ENCODE measurements around the gene UPK3A. TPM values are rescaled to one million over a fixed set of nuclear protein-coding genes. Genes with fewer than 3 reads are reported as not detected.

Gene UPK3A
- total RNA-seq, 1 experiment from 2014 or later: not detected

DNA sequence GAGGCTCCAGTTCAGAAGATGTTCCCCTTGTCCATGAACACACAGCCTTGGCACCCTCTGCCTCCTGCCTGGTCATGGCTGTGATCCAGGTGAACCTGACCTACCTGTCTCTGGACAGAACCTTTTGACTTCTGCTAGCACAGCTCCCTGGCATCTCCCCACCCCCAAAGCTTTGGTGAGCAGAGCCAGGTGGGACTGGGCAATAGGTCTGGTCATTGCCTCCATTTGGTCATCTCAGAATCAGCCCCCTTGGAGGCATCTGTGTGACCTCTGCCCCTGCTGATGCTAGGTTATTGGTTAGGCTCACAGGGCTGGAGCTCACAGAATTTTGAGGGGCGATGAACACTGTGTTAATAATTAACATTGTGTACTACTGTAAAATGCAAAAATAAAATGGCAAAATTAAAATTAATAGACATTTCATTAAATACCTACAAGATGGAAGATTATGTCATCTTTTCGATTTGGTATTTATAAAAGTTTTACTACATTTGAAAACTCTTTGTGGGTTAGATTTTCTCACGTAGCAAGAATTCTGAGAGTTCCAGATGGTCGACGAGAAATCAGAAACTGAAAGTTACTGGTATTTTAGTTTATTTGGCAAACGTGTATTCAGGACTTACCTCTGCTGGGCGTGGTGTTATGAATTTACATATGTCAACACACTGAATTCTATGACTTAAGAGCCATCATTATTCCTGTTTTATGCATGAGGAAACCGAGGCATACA, 35.8 kb upstream of the UPK3A start:
- TF ChIP-seq, protein P1, sequence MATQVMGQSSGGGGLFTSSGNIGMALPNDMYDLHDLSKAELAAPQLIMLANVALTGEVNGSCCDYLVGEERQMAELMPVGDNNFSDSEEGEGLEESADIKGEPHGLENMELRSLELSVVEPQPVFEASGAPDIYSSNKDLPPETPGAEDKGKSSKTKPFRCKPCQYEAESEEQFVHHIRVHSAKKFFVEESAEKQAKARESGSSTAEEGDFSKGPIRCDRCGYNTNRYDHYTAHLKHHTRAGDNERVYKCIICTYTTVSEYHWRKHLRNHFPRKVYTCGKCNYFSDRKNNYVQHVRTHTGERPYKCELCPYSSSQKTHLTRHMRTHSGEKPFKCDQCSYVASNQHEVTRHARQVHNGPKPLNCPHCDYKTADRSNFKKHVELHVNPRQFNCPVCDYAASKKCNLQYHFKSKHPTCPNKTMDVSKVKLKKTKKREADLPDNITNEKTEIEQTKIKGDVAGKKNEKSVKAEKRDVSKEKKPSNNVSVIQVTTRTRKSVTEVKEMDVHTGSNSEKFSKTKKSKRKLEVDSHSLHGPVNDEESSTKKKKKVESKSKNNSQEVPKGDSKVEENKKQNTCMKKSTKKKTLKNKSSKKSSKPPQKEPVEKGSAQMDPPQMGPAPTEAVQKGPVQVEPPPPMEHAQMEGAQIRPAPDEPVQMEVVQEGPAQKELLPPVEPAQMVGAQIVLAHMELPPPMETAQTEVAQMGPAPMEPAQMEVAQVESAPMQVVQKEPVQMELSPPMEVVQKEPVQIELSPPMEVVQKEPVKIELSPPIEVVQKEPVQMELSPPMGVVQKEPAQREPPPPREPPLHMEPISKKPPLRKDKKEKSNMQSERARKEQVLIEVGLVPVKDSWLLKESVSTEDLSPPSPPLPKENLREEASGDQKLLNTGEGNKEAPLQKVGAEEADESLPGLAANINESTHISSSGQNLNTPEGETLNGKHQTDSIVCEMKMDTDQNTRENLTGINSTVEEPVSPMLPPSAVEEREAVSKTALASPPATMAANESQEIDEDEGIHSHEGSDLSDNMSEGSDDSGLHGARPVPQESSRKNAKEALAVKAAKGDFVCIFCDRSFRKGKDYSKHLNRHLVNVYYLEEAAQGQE (IDR thresholded peaks at IDR 0.05; ENCODE audit: insufficient read depth in 1 of 2, low read depth in 2 of 2, low read length in 1 of 2): no peak
- no peaks in the 10 kb centered on the region for H3K27me3 ChIP-seq (ENCODE audit: control insufficient read depth, insufficient read depth, low read length)

DNA sequence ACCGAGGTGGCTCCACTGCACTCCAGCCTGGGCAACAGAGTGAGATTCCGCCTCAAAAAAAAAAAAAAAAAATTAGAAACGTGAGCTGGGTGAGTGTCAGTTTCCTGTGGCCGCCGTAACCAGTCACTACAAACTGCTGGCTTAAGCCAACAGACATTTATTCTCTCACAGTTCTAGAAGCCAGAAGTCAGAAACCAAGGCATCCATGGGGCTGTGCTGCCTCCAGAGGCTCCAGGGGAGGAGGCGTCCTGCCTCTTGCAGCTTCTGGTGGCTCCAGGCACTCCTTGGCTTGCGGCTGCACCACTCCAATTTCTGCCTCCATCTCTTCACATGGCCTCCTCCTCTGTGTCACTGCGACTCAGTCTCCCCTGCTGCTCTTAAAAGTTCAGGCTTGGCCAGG, 32.9 kb upstream of the UPK3A start:
- DNase-seq (ENCODE audit: low read depth, low spot score) (no peak), ATAC-seq (peak; percentile 60; the same call in 1 of the 2 replicates)
- TF ChIP-seq SIN3A (IDR thresholded peaks at IDR 0.05; ENCODE audit: borderline replicate concordance, insufficient read depth, low read depth, low read length) (no peak), TCF7L2 (IDR thresholded peaks at IDR 0.05; ENCODE audit: low read depth, low read length) (no peak), POLR2AphosphoS5 (IDR thresholded peaks at IDR 0.05; ENCODE audit: low read depth, low read length) (no peak)
- TF ChIP-seq, protein P1 (IDR thresholded peaks at IDR 0.05; ENCODE audit: insufficient read depth in 1 of 2, low read depth in 2 of 2, low read length in 1 of 2): no peak
- TF ChIP-seq, protein P2, sequence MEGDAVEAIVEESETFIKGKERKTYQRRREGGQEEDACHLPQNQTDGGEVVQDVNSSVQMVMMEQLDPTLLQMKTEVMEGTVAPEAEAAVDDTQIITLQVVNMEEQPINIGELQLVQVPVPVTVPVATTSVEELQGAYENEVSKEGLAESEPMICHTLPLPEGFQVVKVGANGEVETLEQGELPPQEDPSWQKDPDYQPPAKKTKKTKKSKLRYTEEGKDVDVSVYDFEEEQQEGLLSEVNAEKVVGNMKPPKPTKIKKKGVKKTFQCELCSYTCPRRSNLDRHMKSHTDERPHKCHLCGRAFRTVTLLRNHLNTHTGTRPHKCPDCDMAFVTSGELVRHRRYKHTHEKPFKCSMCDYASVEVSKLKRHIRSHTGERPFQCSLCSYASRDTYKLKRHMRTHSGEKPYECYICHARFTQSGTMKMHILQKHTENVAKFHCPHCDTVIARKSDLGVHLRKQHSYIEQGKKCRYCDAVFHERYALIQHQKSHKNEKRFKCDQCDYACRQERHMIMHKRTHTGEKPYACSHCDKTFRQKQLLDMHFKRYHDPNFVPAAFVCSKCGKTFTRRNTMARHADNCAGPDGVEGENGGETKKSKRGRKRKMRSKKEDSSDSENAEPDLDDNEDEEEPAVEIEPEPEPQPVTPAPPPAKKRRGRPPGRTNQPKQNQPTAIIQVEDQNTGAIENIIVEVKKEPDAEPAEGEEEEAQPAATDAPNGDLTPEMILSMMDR (IDR thresholded peaks at IDR 0.05): no peak
- Histone ChIP-seq H3K4me3 (ENCODE audit: low read depth in 2 of 2, low read length in 2 of 2) (no peak overlapping the region), H3K36me3 (ENCODE audit: control insufficient read depth, insufficient read depth, low read length) (no peaks in the 10 kb centered on the region), H3K27me3 (ENCODE audit: control insufficient read depth, insufficient read depth, low read length) (no peaks in the 10 kb centered on the region), H3K4me1 (ENCODE audit: control insufficient read depth, insufficient read depth, low read length) (peaks cover under 1% of the 10 kb centered on the region; the same call in 1 of the 2 replicates), H3K9me3 (ENCODE audit: control insufficient read depth, insufficient read depth, low read depth, low read length) (no peaks in the 10 kb centered on the region), H3K27ac (ENCODE audit: low read length) (no peak overlapping the region)
- in situ Hi-C loops (cut with HindIII; ENCODE audit: low pct_unique_long_range_greater_than_20kb, low sequenced_read_pairs) (no loop called here), intact Hi-C loops (cut with micrococcal nuclease; ENCODE audit: unreplicated experiment) (no loop called here)
- BruUV-seq (replicated peaks): no TSS peak
- ChIA-PET POLR2A (no interaction called here), CTCF (no interaction called here)

More for the DNA sequence above, 35.8 kb upstream of the UPK3A start:
- Histone ChIP-seq H3K4me1 (ENCODE audit: control insufficient read depth, insufficient read depth, low read length) (peaks cover 9% of the 10 kb centered on the region), H3K4me3 (ENCODE audit: low read depth in 2 of 2, low read length in 2 of 2) (no peak overlapping the region), H3K27ac (ENCODE audit: low read length) (no peak overlapping the region), H3K36me3 (ENCODE audit: control insufficient read depth, insufficient read depth, low read length) (no peaks in the 10 kb centered on the region), H3K9me3 (ENCODE audit: control insufficient read depth, insufficient read depth, low read depth, low read length) (no peaks in the 10 kb centered on the region)
- ATAC-seq (no peak), DNase-seq (ENCODE audit: low read depth, low spot score) (no peak)
- intact Hi-C loops (cut with micrococcal nuclease; ENCODE audit: unreplicated experiment) (no loop called here), in situ Hi-C loops (cut with HindIII; ENCODE audit: low pct_unique_long_range_greater_than_20kb, low sequenced_read_pairs) (no loop called here)
- ChIA-PET CTCF (no interaction called here), POLR2A (no interaction called here)
- BruUV-seq (replicated peaks): no TSS peak
